ENCODE data around the gene CHFR.

GRCh38 chr12:132936163-132936562 is 48.8 kb upstream of the CHFR start:
- TF ChIP-seq CTCF (IDR thresholded peaks at IDR 0.05) = no peak
- TF ChIP-seq POLR2A (IDR thresholded peaks at IDR 0.05) = no peak
